LHCN-M2 (cell line): ENCODE data around the gene AP2A2. TPM values are rescaled to one million over a fixed set of nuclear protein-coding genes. Genes with fewer than 3 reads are reported as not detected.
"Not testable (repeated sequence)": the region's sequence is repeated elsewhere in the genome, so short reads cannot be mapped to it uniquely, and the experiment has no call there.

ENCODE experiments used
- DNase-seq: peaks from one replicate; pipeline ENCODE4 v3.0.0-alpha.2; 2012; ENCODE audit warnings: low read depth
- total RNA-seq: library from RNA; depleted of rRNA; stranded (reverse); fragments of >200 nt; gene quantifications from 2 replicates; pipeline ENCODE4 v1.2.3, GENCODE V29; 2014

Gene AP2A2
- total RNA-seq, 1 experiment from 2014 or later, result 39.0 TPM

- DNase-seq, result no peak
These were observed 87.9 kb downstream of the AP2A2 start for GRCh38 chr11:1013631-1013935.

- no peak for DNase-seq
These were observed 88.6 kb downstream of the AP2A2 start for GRCh38 chr11:1014276-1014675.

- no peak for DNase-seq
These were observed 89.4 kb downstream of the AP2A2 start for GRCh38 chr11:1015064-1015463.

GRCh38 chr11:1015826-1016545 lies 90.3 kb downstream of the AP2A2 start:
- DNase-seq, result no peak

GRCh38 chr11:1016610-1017126 lies 91.0 kb downstream of the AP2A2 start:
- not testable (repeated sequence) for DNase-seq

GRCh38 chr11:1017269-1018005 lies 91.8 kb downstream of the AP2A2 start:
- no peak for DNase-seq

GRCh38 chr11:1018091-1018490 lies 92.4 kb downstream of the AP2A2 start:
- no peak for DNase-seq

- DNase-seq, result no peak
These were observed 93.7 kb downstream of the AP2A2 start for GRCh38 chr11:1019321-1019910.

GRCh38 chr11:1020211-1020905 lies 94.7 kb downstream of the AP2A2 start:
- DNase-seq, result no peak

- no peak for DNase-seq
These were observed 96.7 kb downstream of the AP2A2 start for GRCh38 chr11:1022411-1022810.

- no peak for DNase-seq
These were observed 97.5 kb downstream of the AP2A2 start for GRCh38 chr11:1022908-1023810.

- no peak for DNase-seq
These were observed 98.3 kb downstream of the AP2A2 start for GRCh38 chr11:1023811-1024596.

GRCh38 chr11:1024597-1025409 lies 99.1 kb downstream of the AP2A2 start:
- DNase-seq, result no peak

- DNase-seq, result no peak
These were observed 99.9 kb downstream of the AP2A2 start for GRCh38 chr11:1025410-1026162.

- DNase-seq, result no peak
These were observed 100.4 kb downstream of the AP2A2 start for GRCh38 chr11:1026163-1026450.

- no peak for DNase-seq
These were observed 101.2 kb downstream of the AP2A2 start for GRCh38 chr11:1026641-1027482.

GRCh38 chr11:1027483-1028290 lies 102.0 kb downstream of the AP2A2 start:
- DNase-seq, result no peak
